ENCODE data around the gene CNTFR.

DNA sequence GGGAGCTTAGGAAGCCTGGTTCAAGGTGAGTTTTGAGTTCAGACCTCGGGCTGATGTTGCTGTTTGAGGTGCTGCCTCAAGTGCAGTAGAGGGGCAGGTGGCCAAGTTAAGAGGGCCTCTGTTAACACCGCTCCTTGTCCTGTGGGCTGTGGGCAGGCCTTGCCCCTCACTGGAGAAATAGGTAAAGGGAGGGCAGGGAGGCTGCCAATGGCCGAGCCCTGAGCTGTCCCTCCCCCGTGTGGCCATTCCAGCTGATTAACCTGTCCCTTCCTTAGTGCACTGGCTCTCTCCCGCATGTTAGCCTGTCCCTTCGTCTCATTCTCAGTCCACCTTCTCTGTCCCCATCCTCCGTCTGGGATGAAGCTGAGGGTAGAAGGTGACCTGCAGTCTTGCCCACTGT, 21.4 kb downstream of the CNTFR start:
- TF ChIP-seq TARDBP (IDR thresholded peaks at IDR 0.05) = no peak
- TF ChIP-seq BHLHE40 (IDR thresholded peaks at IDR 0.05; ENCODE audit: borderline replicate concordance) = no peak
- TF ChIP-seq SP1 (IDR thresholded peaks at IDR 0.05) = no peak
- no peak for TF ChIP-seq FOXM1 (IDR thresholded peaks at IDR 0.05; ENCODE audit: borderline replicate concordance)
- TF ChIP-seq SUZ12 (IDR thresholded peaks at IDR 0.05) = no peak
- no peak for TF ChIP-seq ELF4 (IDR thresholded peaks at IDR 0.05)
- no peak for TF ChIP-seq CTBP1 (IDR thresholded peaks at IDR 0.05; ENCODE audit: borderline replicate concordance)
- no peak for TF ChIP-seq FOXK2 (IDR thresholded peaks at IDR 0.05)
- TF ChIP-seq FOXA1 (IDR thresholded peaks at IDR 0.05) = no peak
